ENCODE results near the gene IMMP2L.

IMMP2L gene

DNA sequence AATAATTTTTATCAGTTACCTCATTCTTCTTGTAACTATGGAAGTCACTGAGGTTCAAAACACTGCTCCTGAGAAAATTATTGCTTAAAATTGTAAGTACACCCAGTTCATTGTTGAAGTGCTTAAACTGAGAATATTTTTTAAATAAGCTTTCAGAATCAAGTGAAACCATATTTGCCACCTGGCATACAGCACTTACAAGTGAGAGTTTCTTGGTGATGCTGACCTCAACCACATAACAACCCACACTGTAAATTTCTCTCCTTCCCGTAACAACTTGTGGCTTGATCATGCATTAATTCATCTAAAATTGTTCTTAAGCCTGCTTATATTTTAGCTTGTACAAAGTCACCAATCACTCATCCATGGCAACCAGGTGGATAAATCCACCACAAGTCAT is 34.0 kb downstream of the IMMP2L start:
- Histone ChIP-seq H3K4me3 (ENCODE audit: low read length in 2 of 2) (no peak overlapping the region), H3K9me3 (ENCODE audit: control insufficient read depth in 2 of 2, low read length in 2 of 2) (no peaks in the 10 kb centered on the region), H3K9ac (ENCODE audit: low read length in 2 of 2) (no peak overlapping the region), H3K27ac (ENCODE audit: low read length) (no peak overlapping the region), H3K4me1 (ENCODE audit: control insufficient read depth, insufficient read depth, low read length) (peaks cover 6% of the 10 kb centered on the region), H3K36me3 (ENCODE audit: control insufficient read depth in 2 of 2, insufficient read depth in 2 of 2, low read length in 2 of 2) (no peaks in the 10 kb centered on the region), H3K27me3 (ENCODE audit: control insufficient read depth in 1 of 2, insufficient read depth in 2 of 2, low read length in 2 of 2) (no peaks in the 10 kb centered on the region)

DNA sequence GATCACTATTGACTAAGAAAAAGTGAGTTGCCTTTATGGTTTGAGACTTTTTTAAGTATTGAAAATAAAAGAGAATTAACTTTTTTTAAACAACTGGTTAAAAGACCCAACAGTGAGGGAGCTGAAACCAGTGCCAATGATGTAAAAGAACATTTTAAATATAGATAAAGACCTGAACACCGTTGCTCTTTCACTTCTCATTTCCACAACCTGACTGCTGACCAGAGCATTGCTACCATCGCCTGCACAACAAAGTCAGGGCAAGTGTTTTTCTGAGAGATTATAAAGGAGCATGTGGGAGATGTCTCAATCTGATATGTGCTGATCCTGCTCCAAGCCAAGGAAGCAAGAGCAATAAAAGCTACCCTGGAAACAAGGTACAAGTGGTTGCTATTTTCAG is 34.7 kb downstream of the IMMP2L start:
- H3K4me1 ChIP-seq (ENCODE audit: control insufficient read depth, insufficient read depth, low read length), result peaks cover 3% of the 10 kb centered on the region
- no peak overlapping the region for H3K9ac ChIP-seq (ENCODE audit: low read length in 2 of 2)
- no peaks in the 10 kb centered on the region for H3K9me3 ChIP-seq (ENCODE audit: control insufficient read depth in 2 of 2, low read length in 2 of 2)

GRCh38 chr7:111525100-111525499 is 37.2 kb downstream of the IMMP2L start:
- peaks cover 0 to 8% of the 10 kb centered on the region in 2 donors for H3K9me3 ChIP-seq (ENCODE audit: control insufficient read depth in 2 of 2, low read length in 2 of 2)
- no peaks in the 10 kb centered on the region for H3K4me1 ChIP-seq (ENCODE audit: control insufficient read depth, insufficient read depth, low read length)
- H3K36me3 ChIP-seq (ENCODE audit: control insufficient read depth in 2 of 2, insufficient read depth in 2 of 2, low read length in 2 of 2), result peaks cover 3 to 4% of the 10 kb centered on the region in 2 donors
- no peak overlapping the region for H3K4me3 ChIP-seq (ENCODE audit: low read length in 2 of 2)
- no peak overlapping the region for H3K9ac ChIP-seq (ENCODE audit: low read length in 2 of 2)
- H3K27me3 ChIP-seq (ENCODE audit: control insufficient read depth in 1 of 2, insufficient read depth in 2 of 2, low read length in 2 of 2), result no peaks in the 10 kb centered on the region
- no peak overlapping the region for H3K27ac ChIP-seq (ENCODE audit: low read length)

More for the DNA sequence above, 34.7 kb downstream of the IMMP2L start:
- Histone ChIP-seq H3K27me3 (ENCODE audit: control insufficient read depth in 1 of 2, insufficient read depth in 2 of 2, low read length in 2 of 2) (no peaks in the 10 kb centered on the region), H3K27ac (ENCODE audit: low read length) (no peak overlapping the region), H3K36me3 (ENCODE audit: control insufficient read depth in 2 of 2, insufficient read depth in 2 of 2, low read length in 2 of 2) (no peaks in the 10 kb centered on the region), H3K4me3 (ENCODE audit: low read length in 2 of 2) (no peak overlapping the region)

DNA sequence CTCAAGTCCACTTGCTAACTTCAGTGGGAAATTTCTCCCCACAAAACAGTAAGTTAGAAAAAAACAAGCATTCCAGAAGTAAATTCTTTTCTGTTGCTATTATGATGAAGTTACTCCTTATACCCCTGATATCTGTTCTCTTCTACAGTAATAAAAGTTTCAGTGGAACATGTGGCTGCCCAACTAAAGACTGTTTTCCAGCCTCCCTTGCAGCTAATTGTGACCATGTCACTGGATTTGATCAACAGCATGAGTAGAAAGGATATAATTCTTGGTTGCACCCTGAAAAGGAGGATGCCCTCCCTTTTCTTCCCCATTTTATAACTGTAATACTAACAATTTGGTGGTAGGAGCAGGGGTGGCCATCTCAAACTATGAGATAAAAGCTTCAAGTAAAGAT is 40.6 kb downstream of the IMMP2L start:
- H3K9ac ChIP-seq (ENCODE audit: low read length in 2 of 2), result no peak overlapping the region
- peaks cover 0 to 8% of the 10 kb centered on the region in 2 donors for H3K9me3 ChIP-seq (ENCODE audit: control insufficient read depth in 2 of 2, low read length in 2 of 2)
- H3K27ac ChIP-seq (ENCODE audit: low read length), result no peak overlapping the region
- H3K36me3 ChIP-seq (ENCODE audit: control insufficient read depth in 2 of 2, insufficient read depth in 2 of 2, low read length in 2 of 2), result peaks cover 3 to 4% of the 10 kb centered on the region in 2 donors
- H3K4me3 ChIP-seq (ENCODE audit: low read length in 2 of 2), result no peak overlapping the region
- no peaks in the 10 kb centered on the region for H3K4me1 ChIP-seq (ENCODE audit: control insufficient read depth, insufficient read depth, low read length)
- no peaks in the 10 kb centered on the region for H3K27me3 ChIP-seq (ENCODE audit: control insufficient read depth in 1 of 2, insufficient read depth in 2 of 2, low read length in 2 of 2)

DNA sequence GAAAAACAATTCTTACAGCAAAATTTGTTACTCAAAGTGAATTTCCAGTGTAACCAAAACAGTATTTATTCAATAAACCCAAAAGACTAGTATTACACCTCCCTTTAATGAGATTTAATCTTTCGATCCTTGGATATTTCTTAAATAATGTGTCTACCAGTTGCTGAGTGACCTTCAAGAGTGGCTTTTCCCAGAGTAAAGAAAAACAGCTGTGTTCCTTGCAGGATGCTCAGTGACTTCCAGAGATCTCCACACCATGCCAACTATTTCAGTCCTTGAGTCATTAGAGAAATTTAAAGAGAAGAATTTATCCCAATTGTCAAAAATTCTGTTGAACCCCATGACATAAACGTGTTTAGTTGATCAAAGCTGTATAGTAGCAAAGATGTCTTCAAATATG is 44.0 kb downstream of the IMMP2L start:
- H3K9ac ChIP-seq (ENCODE audit: low read length in 2 of 2), result no peak overlapping the region
- no peak overlapping the region for H3K27ac ChIP-seq (ENCODE audit: low read length)
- H3K4me3 ChIP-seq (ENCODE audit: low read length in 2 of 2), result no peak overlapping the region
- H3K27me3 ChIP-seq (ENCODE audit: control insufficient read depth in 1 of 2, insufficient read depth in 2 of 2, low read length in 2 of 2), result no peaks in the 10 kb centered on the region
- peaks cover 0 to 8% of the 10 kb centered on the region in 2 donors for H3K9me3 ChIP-seq (ENCODE audit: control insufficient read depth in 2 of 2, low read length in 2 of 2)
- H3K4me1 ChIP-seq (ENCODE audit: control insufficient read depth, insufficient read depth, low read length), result no peaks in the 10 kb centered on the region
- H3K36me3 ChIP-seq (ENCODE audit: control insufficient read depth in 2 of 2, insufficient read depth in 2 of 2, low read length in 2 of 2), result peaks cover 3 to 4% of the 10 kb centered on the region in 2 donors

DNA sequence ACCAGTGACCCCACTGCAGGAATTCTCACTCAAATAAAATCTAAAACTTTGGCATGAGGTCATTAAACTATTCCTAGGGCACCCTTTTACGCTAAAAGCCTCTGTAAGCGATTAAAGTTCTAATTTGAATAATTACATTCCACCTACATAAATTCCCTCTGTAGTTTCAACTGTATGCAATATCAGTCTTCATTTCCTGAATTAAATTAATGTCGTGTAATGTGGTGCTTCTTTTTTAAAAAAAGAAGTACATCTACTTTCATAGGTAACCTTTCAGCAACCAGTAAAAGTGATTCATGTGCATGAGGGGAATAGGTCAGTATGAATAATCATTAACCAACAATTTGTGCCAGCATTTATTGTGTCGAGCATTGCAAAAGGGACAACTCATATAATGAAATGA is 44.7 kb downstream of the IMMP2L start:
- Histone ChIP-seq H3K27ac (ENCODE audit: low read length) (no peak overlapping the region), H3K9me3 (ENCODE audit: control insufficient read depth in 2 of 2, low read length in 2 of 2) (peaks cover 0 to 8% of the 10 kb centered on the region in 2 donors), H3K9ac (ENCODE audit: low read length in 2 of 2) (no peak overlapping the region)

DNA sequence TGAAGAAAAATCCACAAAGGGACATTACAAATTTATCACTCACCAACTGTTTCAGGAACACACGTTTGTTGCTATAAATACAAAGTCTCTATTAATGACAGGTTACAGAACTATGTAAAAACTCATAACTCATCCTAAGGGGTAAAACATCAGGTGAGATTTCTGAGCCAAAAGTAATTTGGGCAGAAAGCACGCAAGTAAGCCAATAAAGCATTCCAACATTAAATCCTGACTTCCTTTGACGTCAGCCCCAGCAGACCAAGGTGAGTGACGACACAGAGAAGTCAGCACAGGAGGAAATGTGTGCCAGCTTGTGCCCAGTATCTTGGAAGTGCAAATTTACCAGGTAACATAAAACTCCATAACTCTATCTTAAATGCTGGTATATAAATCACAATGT is 45.7 kb downstream of the IMMP2L start:
- peaks cover 0 to 3% of the 10 kb centered on the region in 2 donors for H3K9me3 ChIP-seq (ENCODE audit: control insufficient read depth in 2 of 2, low read length in 2 of 2)
- no peak overlapping the region for H3K4me3 ChIP-seq (ENCODE audit: low read length in 2 of 2)
- H3K36me3 ChIP-seq (ENCODE audit: control insufficient read depth in 2 of 2, insufficient read depth in 2 of 2, low read length in 2 of 2), result peaks cover 0 to 3% of the 10 kb centered on the region in 2 donors
- H3K27ac ChIP-seq (ENCODE audit: low read length), result no peak overlapping the region
- H3K4me1 ChIP-seq (ENCODE audit: control insufficient read depth, insufficient read depth, low read length), result no peaks in the 10 kb centered on the region
- no peaks in the 10 kb centered on the region for H3K27me3 ChIP-seq (ENCODE audit: control insufficient read depth in 1 of 2, insufficient read depth in 2 of 2, low read length in 2 of 2)
- H3K9ac ChIP-seq (ENCODE audit: low read length in 2 of 2), result no peak overlapping the region

More for the DNA sequence above, 44.7 kb downstream of the IMMP2L start:
- H3K27me3 ChIP-seq (ENCODE audit: control insufficient read depth in 1 of 2, insufficient read depth in 2 of 2, low read length in 2 of 2), result no peaks in the 10 kb centered on the region
- no peaks in the 10 kb centered on the region for H3K4me1 ChIP-seq (ENCODE audit: control insufficient read depth, insufficient read depth, low read length)
- no peak overlapping the region for H3K4me3 ChIP-seq (ENCODE audit: low read length in 2 of 2)
- peaks cover 3 to 4% of the 10 kb centered on the region in 2 donors for H3K36me3 ChIP-seq (ENCODE audit: control insufficient read depth in 2 of 2, insufficient read depth in 2 of 2, low read length in 2 of 2)

- no peaks in the 10 kb centered on the region for H3K36me3 ChIP-seq (ENCODE audit: control insufficient read depth in 2 of 2, insufficient read depth in 2 of 2, low read length in 2 of 2)
- no peak overlapping the region for H3K9ac ChIP-seq (ENCODE audit: low read length in 2 of 2)
- no peak overlapping the region for H3K4me3 ChIP-seq (ENCODE audit: low read length in 2 of 2)
- no peak overlapping the region for H3K27ac ChIP-seq (ENCODE audit: low read length)
- H3K9me3 ChIP-seq (ENCODE audit: control insufficient read depth in 2 of 2, low read length in 2 of 2), result no peaks in the 10 kb centered on the region
- no peaks in the 10 kb centered on the region for H3K27me3 ChIP-seq (ENCODE audit: control insufficient read depth in 1 of 2, insufficient read depth in 2 of 2, low read length in 2 of 2)
- H3K4me1 ChIP-seq (ENCODE audit: control insufficient read depth, insufficient read depth, low read length), result no peaks in the 10 kb centered on the region
These were observed 48.7 kb downstream of the IMMP2L start for GRCh38 chr7:111513566-111513965.

GRCh38 chr7:111511845-111512244 is 50.4 kb downstream of the IMMP2L start:
- Histone ChIP-seq H3K27me3 (ENCODE audit: control insufficient read depth in 1 of 2, insufficient read depth in 2 of 2, low read length in 2 of 2) (no peaks in the 10 kb centered on the region), H3K9ac (ENCODE audit: low read length in 2 of 2) (no peak overlapping the region), H3K4me1 (ENCODE audit: control insufficient read depth, insufficient read depth, low read length) (no peaks in the 10 kb centered on the region), H3K4me3 (ENCODE audit: low read length in 2 of 2) (no peak overlapping the region), H3K27ac (ENCODE audit: low read length) (no peak overlapping the region), H3K36me3 (ENCODE audit: control insufficient read depth in 2 of 2, insufficient read depth in 2 of 2, low read length in 2 of 2) (no peaks in the 10 kb centered on the region), H3K9me3 (ENCODE audit: control insufficient read depth in 2 of 2, low read length in 2 of 2) (no peaks in the 10 kb centered on the region)

GRCh38 chr7:111510584-111511378 is 51.5 kb downstream of the IMMP2L start:
- no peak overlapping the region for H3K27ac ChIP-seq (ENCODE audit: low read length)
- no peaks in the 10 kb centered on the region for H3K36me3 ChIP-seq (ENCODE audit: control insufficient read depth in 2 of 2, insufficient read depth in 2 of 2, low read length in 2 of 2)
- no peaks in the 10 kb centered on the region for H3K9me3 ChIP-seq (ENCODE audit: control insufficient read depth in 2 of 2, low read length in 2 of 2)
- H3K9ac ChIP-seq (ENCODE audit: low read length in 2 of 2), result no peak overlapping the region
- H3K4me3 ChIP-seq (ENCODE audit: low read length in 2 of 2), result no peak overlapping the region
- H3K27me3 ChIP-seq (ENCODE audit: control insufficient read depth in 1 of 2, insufficient read depth in 2 of 2, low read length in 2 of 2), result no peaks in the 10 kb centered on the region
- no peaks in the 10 kb centered on the region for H3K4me1 ChIP-seq (ENCODE audit: control insufficient read depth, insufficient read depth, low read length)

DNA sequence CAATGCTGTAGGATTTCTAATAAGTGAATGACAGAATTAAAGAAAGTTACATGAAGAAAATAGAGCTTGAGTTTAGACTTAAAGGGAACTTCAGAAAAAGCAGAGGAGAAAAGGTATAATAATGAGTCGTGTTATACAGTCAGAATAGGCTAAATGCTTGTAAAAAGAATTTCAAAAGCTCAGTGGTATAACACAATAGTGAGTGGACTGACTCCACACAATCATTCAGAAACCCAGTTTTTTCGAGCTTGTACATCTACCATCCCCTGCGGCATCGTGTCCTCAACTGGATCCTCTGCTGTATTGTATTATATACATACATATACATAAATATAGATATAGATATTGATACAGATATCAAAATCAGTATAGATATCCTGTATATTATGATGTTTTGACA is 52.2 kb downstream of the IMMP2L start:
- Histone ChIP-seq H3K9ac (ENCODE audit: low read length in 2 of 2) (no peak overlapping the region), H3K36me3 (ENCODE audit: control insufficient read depth in 2 of 2, insufficient read depth in 2 of 2, low read length in 2 of 2) (no peaks in the 10 kb centered on the region), H3K9me3 (ENCODE audit: control insufficient read depth in 2 of 2, low read length in 2 of 2) (no peaks in the 10 kb centered on the region)

More for the DNA sequence above, 52.2 kb downstream of the IMMP2L start:
- no peaks in the 10 kb centered on the region for H3K27me3 ChIP-seq (ENCODE audit: control insufficient read depth in 1 of 2, insufficient read depth in 2 of 2, low read length in 2 of 2)
- no peaks in the 10 kb centered on the region for H3K4me1 ChIP-seq (ENCODE audit: control insufficient read depth, insufficient read depth, low read length)
- H3K4me3 ChIP-seq (ENCODE audit: low read length in 2 of 2), result no peak overlapping the region
- no peak overlapping the region for H3K27ac ChIP-seq (ENCODE audit: low read length)
